GM11168 (cell line): ENCODE data around the gene CHMP5.
"Not testable (repeated sequence)": the region's sequence is repeated elsewhere in the genome, so short reads cannot be mapped to it uniquely, and the experiment has no call there.

Source experiments
- in situ Hi-C: fragments of 300-500 bp; cut with MboI; formaldehyde crosslinking; loops from one replicate; pipeline ENCODE4 v1.12.0; 2022; ENCODE audit warnings: low sequenced_read_pairs; ENCODE audit not compliant: unreplicated experiment

Gene CHMP5

GRCh38 chr9:33309903-33310302 lies 45.1 kb downstream of the CHMP5 start:
- in situ Hi-C loops = no loop called here

GRCh38 chr9:33310748-33311147 lies 45.9 kb downstream of the CHMP5 start:
- in situ Hi-C loops = no loop called here

GRCh38 chr9:33311953-33312352 lies 47.1 kb downstream of the CHMP5 start:
- in situ Hi-C loops = no loop called here

- in situ Hi-C loops = no loop called here
These were observed 50.5 kb downstream of the CHMP5 start for GRCh38 chr9:33315371-33315770.

- in situ Hi-C loops = not testable (repeated sequence)
These were observed 52.3 kb downstream of the CHMP5 start for GRCh38 chr9:33317136-33317535.

GRCh38 chr9:33318225-33318624 lies 53.4 kb downstream of the CHMP5 start:
- in situ Hi-C loops = no loop called here

GRCh38 chr9:33318781-33319180 lies 53.9 kb downstream of the CHMP5 start:
- in situ Hi-C loops = no loop called here

- in situ Hi-C loops = no loop called here
These were observed 55.4 kb downstream of the CHMP5 start for GRCh38 chr9:33320230-33320567.

- in situ Hi-C loops = no loop called here
These were observed 55.9 kb downstream of the CHMP5 start for GRCh38 chr9:33320568-33321261.

- in situ Hi-C loops = no loop called here
These were observed 64.3 kb downstream of the CHMP5 start for GRCh38 chr9:33329117-33329563.

GRCh38 chr9:33329979-33330378 lies 65.1 kb downstream of the CHMP5 start:
- in situ Hi-C loops = no loop called here

- in situ Hi-C loops = no loop called here
These were observed 66.6 kb downstream of the CHMP5 start for GRCh38 chr9:33331377-33331891.
